ENCODE results near the gene APOL1. TPM values are rescaled to one million over a fixed set of nuclear protein-coding genes. Genes with fewer than 3 reads are reported as not detected.

Gene APOL1
- total RNA-seq, 4 donors from 2014 or later, result 0.46 to 4.1 (median 2.0) TPM

DNA sequence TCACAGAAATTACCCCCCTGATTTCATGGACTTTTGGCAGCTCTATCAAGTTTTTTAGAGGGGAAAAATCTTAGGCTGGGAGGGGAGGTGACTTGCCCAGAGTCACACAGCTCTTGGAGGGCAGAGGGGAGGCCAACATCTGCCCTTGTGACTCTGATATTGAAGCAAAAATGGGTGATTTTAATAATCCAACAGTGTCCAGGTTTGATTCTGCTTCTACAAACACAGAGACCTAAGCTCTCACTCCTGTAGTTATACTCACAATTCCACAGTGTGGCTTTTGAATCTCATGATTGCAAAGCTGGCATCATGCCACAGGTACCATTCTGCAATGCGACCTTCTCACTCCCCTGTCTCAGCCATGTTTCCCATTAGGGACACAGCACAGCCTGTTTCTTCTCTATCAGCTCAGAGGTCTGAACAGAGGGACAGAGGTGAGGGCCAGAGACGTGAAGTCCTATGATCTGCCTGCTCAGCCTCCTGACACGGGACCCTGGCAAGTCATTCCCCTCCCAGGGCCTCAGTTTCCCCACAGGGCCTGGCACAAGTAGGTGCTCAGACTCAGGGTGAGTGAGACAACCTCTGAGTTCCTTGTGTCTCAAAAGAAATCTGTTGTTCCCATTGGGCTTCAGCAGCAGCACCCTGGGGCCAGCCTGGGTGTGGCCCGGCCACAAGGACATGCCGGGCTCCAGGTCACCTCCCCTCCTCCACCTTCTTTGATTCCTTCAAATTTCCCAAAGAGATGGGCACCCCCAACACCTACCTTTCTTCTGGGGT is 14.4 kb upstream of the APOL1 start:
- intact Hi-C loops (cut with DNase I; ENCODE audit: low total_unique reads), result loop anchor here (10.0 kb wide), 1 partner anchor 54 kb away; no protein-coding TSS in a partner anchor
- WGBS, 2 donors, result 0 to 2% methylated on average over 5 of the region's 5 CpGs
- peak overlapping the region; percentile 60 for H3K4me3 ChIP-seq (ENCODE audit: low read depth, poor library complexity, severe bottlenecking)
- no peak for TF ChIP-seq POLR2A (IDR thresholded peaks at IDR 0.05)
- TF ChIP-seq, protein P1, sequence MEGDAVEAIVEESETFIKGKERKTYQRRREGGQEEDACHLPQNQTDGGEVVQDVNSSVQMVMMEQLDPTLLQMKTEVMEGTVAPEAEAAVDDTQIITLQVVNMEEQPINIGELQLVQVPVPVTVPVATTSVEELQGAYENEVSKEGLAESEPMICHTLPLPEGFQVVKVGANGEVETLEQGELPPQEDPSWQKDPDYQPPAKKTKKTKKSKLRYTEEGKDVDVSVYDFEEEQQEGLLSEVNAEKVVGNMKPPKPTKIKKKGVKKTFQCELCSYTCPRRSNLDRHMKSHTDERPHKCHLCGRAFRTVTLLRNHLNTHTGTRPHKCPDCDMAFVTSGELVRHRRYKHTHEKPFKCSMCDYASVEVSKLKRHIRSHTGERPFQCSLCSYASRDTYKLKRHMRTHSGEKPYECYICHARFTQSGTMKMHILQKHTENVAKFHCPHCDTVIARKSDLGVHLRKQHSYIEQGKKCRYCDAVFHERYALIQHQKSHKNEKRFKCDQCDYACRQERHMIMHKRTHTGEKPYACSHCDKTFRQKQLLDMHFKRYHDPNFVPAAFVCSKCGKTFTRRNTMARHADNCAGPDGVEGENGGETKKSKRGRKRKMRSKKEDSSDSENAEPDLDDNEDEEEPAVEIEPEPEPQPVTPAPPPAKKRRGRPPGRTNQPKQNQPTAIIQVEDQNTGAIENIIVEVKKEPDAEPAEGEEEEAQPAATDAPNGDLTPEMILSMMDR (IDR thresholded peaks at IDR 0.05), result no peak
- DNase-seq (ENCODE audit: low spot score in 2 of 2), result peak in 1 of 2 donors; percentile 86

DNA sequence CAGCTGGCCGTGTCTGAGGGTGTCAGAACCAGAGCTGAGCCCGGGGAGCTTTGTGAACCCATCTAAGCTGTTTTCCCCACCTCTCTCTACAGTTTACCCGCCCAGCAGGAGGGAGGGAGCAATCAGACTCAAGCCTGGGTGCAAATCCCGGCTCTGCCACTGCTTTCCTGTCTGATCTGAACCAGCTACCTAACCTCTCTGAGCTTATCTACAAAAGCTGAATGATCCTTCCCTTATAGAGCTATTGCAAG is 13.9 kb upstream of the APOL1 start:
- WGBS, 2 donors, result 1 to 2% methylated on average over 4 of the region's 4 CpGs
- DNase-seq (ENCODE audit: low spot score in 2 of 2), result no peak
- no peak for TF ChIP-seq POLR2A (IDR thresholded peaks at IDR 0.05)
- TF ChIP-seq, protein P1 (IDR thresholded peaks at IDR 0.05), result no peak
- intact Hi-C loops (cut with DNase I; ENCODE audit: low total_unique reads), result loop anchor here (10.0 kb wide), 1 partner anchor 54 kb away; no protein-coding TSS in a partner anchor
- H3K4me3 ChIP-seq (ENCODE audit: low read depth, poor library complexity, severe bottlenecking), result peak overlapping the region; percentile 60

- TF ChIP-seq, protein P1 (IDR thresholded peaks at IDR 0.05), result peak in 1 of 3 donors; percentile 78
- no peak for TF ChIP-seq POLR2A (IDR thresholded peaks at IDR 0.05)
- peak within 1 kb of the TSS; percentile 60 for H3K4me3 ChIP-seq (ENCODE audit: low read depth, poor library complexity, severe bottlenecking)
- WGBS, 2 donors, result 19 to 23% methylated on average over 12 to 13 of the region's 13 CpGs
- intact Hi-C loops (cut with DNase I; ENCODE audit: low total_unique reads), result loop anchor here (10.0 kb wide), 1 partner anchor 55 kb away; no protein-coding TSS in a partner anchor
- peak; percentile 89 to 96 for DNase-seq (ENCODE audit: low spot score in 2 of 2)
These were observed 13.3 kb upstream of the APOL1 start, which contains the start of gene APOL2 for GRCh38 chr22:36239401-36240171. APOL2 (minus strand) TSS chr22:36239527; CDS start chr22:36233162, 6,365 bp downstream.

DNA sequence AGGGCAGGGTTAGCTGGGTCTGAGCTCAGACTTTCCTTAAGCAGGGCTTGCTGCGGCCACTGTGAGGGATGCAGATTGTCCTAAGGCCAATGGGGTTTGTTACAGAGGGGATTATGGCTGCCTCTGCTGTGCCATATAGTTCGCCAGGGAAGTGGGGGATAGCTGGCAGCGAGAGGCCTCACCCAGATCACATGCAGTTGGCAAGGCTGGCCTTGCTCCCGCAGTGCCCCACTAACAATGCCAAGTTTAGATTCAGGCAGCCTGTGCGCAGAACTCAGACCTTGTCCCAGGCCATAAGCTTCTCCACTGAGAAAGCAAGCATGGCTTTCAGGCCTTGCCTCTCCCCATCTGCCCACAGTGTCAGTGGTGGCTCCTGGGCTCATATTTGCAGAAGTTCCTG is 8.9 kb upstream of the APOL1 start:
- intact Hi-C loops (cut with DNase I; ENCODE audit: low total_unique reads), result no loop called here
- no peak overlapping the region for H3K4me3 ChIP-seq (ENCODE audit: low read depth, poor library complexity, severe bottlenecking)
- no peak for TF ChIP-seq POLR2A (IDR thresholded peaks at IDR 0.05)
- peak in 1 of 2 donors; percentile 83 for DNase-seq (ENCODE audit: low spot score in 2 of 2)
- WGBS, 2 donors, result 72 to 76% methylated on average over 4 to 5 of the region's 5 CpGs

DNA sequence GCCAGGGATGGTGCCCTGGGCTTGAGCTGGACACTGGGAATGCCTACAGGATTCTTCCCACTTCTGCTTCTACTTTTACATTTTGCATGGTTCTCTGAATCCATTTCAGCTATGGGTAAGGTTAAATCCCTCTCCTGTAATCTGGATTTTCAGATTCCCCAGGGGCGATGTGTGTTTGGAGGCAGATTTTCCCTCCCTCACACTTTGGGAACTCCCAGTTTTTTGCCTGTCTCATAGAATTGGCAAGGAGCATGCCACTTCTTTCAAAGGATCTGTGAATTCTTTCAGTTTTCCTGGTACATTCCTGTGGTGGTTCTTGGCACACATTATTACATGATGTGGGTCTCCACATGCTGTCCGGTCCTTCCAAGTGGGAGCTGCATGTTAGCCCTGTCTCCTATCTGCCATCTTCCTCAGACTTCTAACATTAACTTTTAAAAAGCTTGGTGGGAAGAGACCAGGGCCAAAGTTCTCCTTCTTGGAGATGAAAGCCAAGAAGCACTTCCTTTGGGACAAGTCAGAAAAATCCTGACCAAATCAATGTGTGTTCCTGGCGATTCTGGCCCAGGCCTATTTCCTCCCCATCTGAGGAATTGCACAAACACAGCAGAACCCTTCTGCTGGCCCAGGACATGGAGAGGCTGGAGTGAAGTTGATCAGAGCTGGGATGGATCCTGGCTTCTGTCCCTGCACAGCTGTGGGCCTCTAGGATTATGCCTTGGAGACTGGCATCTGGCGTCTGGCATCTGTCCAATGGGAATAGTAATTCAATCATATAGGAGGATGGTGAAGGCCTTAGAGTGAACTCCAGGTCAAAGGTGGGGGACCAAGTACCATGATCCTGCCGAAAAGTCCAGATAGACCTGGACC is 8.2 kb upstream of the APOL1 start:
- peak in 1 of 2 donors; percentile 85 for DNase-seq (ENCODE audit: low spot score in 2 of 2)
- WGBS, 2 donors, result 57 to 60% methylated on average over 5 of the region's 5 CpGs
- intact Hi-C loops (cut with DNase I; ENCODE audit: low total_unique reads), result no loop called here
- TF ChIP-seq, protein P1 (IDR thresholded peaks at IDR 0.05), result no peak
- no peak for TF ChIP-seq POLR2A (IDR thresholded peaks at IDR 0.05)
- H3K4me3 ChIP-seq (ENCODE audit: low read depth, poor library complexity, severe bottlenecking), result no peak overlapping the region

Data from lower leg skin (tissue), 4 donors.